WI38 (cell line): ENCODE measurements around the gene STXBP6.

ENCODE experiments used
- H3K4me3 ChIP-seq: 2 replicates; pipeline ENCODE4 v1.5.1; 2011; ENCODE audit warnings: low read depth, mild to moderate bottlenecking, control low read depth, low read length
- CTCF ChIP-seq: IDR thresholded peaks from 2 replicates; pipeline ENCODE4 v1.5.1; 2012; ENCODE audit warnings: low read depth, mild to moderate bottlenecking, control low read depth, low read length

The STXBP6 gene

GRCh38 chr14:24894583-24895242 lies 155.2 kb downstream of the STXBP6 start:
- no peak for TF ChIP-seq CTCF
- no peak overlapping the region for H3K4me3 ChIP-seq

GRCh38 chr14:24892497-24893051 lies 157.4 kb downstream of the STXBP6 start:
- H3K4me3 ChIP-seq = no peak overlapping the region
- no peak for TF ChIP-seq CTCF

GRCh38 chr14:24891987-24892496 lies 157.9 kb downstream of the STXBP6 start:
- TF ChIP-seq CTCF = no peak
- H3K4me3 ChIP-seq = no peak overlapping the region

DNA sequence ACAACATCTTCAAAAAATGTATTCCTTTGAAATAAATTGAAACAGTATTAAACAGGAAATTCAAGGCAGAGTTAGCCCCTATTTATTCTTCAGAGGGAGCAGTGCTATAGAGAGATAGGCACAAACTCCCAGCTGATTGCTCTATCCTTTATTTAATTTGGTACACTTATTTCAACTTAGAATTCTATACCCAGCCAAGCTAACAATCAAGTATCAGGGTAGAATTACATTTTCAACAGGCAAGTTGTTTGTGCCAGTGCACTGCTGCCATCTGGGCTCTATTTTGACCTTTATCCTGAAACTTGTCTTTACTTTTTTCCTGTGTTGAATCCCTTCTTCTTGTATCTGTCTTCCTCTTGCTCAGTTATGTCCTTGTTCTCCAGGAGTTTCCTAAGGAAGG lies 159.2 kb downstream of the STXBP6 start:
- H3K4me3 ChIP-seq = no peak overlapping the region
- TF ChIP-seq CTCF = no peak

GRCh38 chr14:24889843-24890242 lies 160.1 kb downstream of the STXBP6 start:
- TF ChIP-seq CTCF = no peak
- no peak overlapping the region for H3K4me3 ChIP-seq

GRCh38 chr14:24888532-24888931 lies 161.4 kb downstream of the STXBP6 start:
- TF ChIP-seq CTCF = no peak

DNA sequence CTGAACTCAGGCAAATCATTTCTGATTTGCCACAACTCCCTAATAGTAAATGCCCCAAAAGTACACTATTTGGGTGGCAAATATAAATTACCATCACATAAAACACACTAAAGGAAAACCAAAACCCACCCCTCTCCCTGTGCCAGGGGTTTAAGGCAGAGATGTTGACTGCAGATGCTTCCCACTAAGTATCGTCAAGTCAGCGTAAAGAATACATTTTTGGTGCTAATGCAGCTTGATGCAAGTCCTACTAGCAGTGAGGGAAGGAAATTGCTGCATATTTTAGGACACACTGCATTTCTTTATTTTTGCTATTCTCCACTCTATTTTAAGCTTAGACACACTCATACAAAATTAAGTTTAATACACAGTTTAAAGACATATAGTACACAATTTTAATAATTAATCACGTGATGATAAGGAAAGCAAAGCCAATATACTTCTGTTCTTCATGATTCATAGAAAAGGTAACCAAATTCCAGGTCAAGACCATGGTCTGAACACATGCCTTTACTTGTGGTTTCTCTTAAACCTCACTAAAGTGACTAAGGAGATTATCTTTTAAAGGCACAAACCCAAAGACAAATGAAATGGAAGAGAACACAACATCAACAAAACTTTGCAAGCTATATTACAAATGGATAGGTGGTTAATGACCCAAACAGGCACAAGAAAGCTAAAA lies 162.2 kb downstream of the STXBP6 start:
- H3K4me3 ChIP-seq = no peak overlapping the region
- no peak for TF ChIP-seq CTCF

More at GRCh38 chr14:24888532-24888931, 161.4 kb downstream of the STXBP6 start:
- H3K4me3 ChIP-seq = no peak overlapping the region
